Measurements from ENCODE around the gene TMED3. TPM values are rescaled to one million over a fixed set of nuclear protein-coding genes. Genes with fewer than 3 reads are reported as not detected.

Gene TMED3
- total and polyA plus RNA-seq, 9 of the 15 experiments (the other 6 are each of a cell fraction or from before 2014, with no cell fraction given) = 6.1 to 89.6 (median 51.4) TPM

GRCh38 chr15:79310985-79311900 is at the start of gene TMED3 (continued):
- TF ChIP-seq ZNF551 (CRISPR knock-in tag; IDR thresholded peaks at IDR 0.05) (no peak), GABPB2 (CRISPR knock-in tag; conservative IDR thresholded peaks at IDR 0.05) (no peak), NFIC (IDR thresholded peaks at IDR 0.05) (no peak; the same call in 1 of the 2 replicates), KLF1 (tag; IDR thresholded peaks at IDR 0.05) (no peak), SMAD3 (CRISPR knock-in tag; conservative IDR thresholded peaks at IDR 0.05) (no peak), NRF1 (conservative IDR thresholded peaks at IDR 0.05 in 1 of 2, IDR thresholded peaks at IDR 0.05 in 1 of 2) (peak; percentile 94 to 95), BDP1 (IDR thresholded peaks at IDR 0.05; ENCODE audit: insufficient read depth, insufficient read length) (no peak), NONO (IDR thresholded peaks at IDR 0.05; ENCODE audit: low read depth in 2 of 2, low read length in 1 of 2) (0 out of 4 replicates have a peak, but pooled peaks of 1 of the 2 experiments have one; percentile 6), MEF2A (IDR thresholded peaks at IDR 0.05; ENCODE audit: control insufficient read depth, low read depth, low read length) (no peak), ZNF347 (CRISPR knock-in tag; IDR thresholded peaks at IDR 0.05; ENCODE audit: low read depth) (no peak), IRF9 (tag; IDR thresholded peaks at IDR 0.05) (no peak), MTF1 (CRISPR knock-in tag; IDR thresholded peaks at IDR 0.05; ENCODE audit: borderline replicate concordance) (no peak), CTBP1 (IDR thresholded peaks at IDR 0.05; ENCODE audit: borderline replicate concordance) (peak; percentile 93), KLF6 (CRISPR knock-in tag; IDR thresholded peaks at IDR 0.05; ENCODE audit: borderline replicate concordance) (no peak), GATAD2A (IDR thresholded peaks at IDR 0.05) (no peak), POLR2G (IDR thresholded peaks at IDR 0.05; ENCODE audit: low read depth, low read length) (peak; percentile 93), SAFB2 (IDR thresholded peaks at IDR 0.05; ENCODE audit: borderline replicate concordance, low read depth, low read length, severe bottlenecking) (no peak), MTA1 (IDR thresholded peaks at IDR 0.05; ENCODE audit: borderline replicate concordance) (no peak), FOXJ2 (tag; IDR thresholded peaks at IDR 0.05) (no peak), STAT6 (CRISPR knock-in tag; IDR thresholded peaks at IDR 0.05) (no peak)
- TF ChIP-seq, protein P1, sequence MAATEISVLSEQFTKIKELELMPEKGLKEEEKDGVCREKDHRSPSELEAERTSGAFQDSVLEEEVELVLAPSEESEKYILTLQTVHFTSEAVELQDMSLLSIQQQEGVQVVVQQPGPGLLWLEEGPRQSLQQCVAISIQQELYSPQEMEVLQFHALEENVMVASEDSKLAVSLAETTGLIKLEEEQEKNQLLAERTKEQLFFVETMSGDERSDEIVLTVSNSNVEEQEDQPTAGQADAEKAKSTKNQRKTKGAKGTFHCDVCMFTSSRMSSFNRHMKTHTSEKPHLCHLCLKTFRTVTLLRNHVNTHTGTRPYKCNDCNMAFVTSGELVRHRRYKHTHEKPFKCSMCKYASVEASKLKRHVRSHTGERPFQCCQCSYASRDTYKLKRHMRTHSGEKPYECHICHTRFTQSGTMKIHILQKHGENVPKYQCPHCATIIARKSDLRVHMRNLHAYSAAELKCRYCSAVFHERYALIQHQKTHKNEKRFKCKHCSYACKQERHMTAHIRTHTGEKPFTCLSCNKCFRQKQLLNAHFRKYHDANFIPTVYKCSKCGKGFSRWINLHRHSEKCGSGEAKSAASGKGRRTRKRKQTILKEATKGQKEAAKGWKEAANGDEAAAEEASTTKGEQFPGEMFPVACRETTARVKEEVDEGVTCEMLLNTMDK (IDR thresholded peaks at IDR 0.05; ENCODE audit: borderline replicate concordance, insufficient read depth, low read depth, low read length, poor library complexity, severe bottlenecking) = peak; percentile 72
- TF ChIP-seq, protein P2, sequence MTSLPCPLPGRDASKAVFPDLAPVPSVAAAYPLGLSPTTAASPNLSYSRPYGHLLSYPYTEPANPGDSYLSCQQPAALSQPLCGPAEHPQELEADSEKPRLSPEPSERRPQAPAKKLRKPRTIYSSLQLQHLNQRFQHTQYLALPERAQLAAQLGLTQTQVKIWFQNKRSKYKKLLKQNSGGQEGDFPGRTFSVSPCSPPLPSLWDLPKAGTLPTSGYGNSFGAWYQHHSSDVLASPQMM (CRISPR knock-in tag; IDR thresholded peaks at IDR 0.05) = no peak
